HCT116 (cell line): ENCODE data around the gene SH2D7. TPM values are rescaled to one million over a fixed set of nuclear protein-coding genes. Genes with fewer than 3 reads are reported as not detected.

Experiments used
- ATAC-seq: fragments of 200-7000 bp; cut with Tn5 transposase; 2 replicates; pipeline ENCODE4 v1.9.1; 2020; ENCODE audit warnings: mild to moderate bottlenecking, moderate library complexity
- BruUV-seq: library from RNA; stranded (reverse); fragments of 400-500 nt; replicated peaks from 2 replicates; lab custom pipeline; 2021; lab: Mats Ljungman, UMichigan
- CTCF ChIA-PET: fragments of 300-600 bp; sonication (Branson Sonifier 250); formaldehyde crosslinking; loops from one replicate; lab custom pipeline; 2021; ENCODE audit warnings: antibody characterized with exemption; lab: Charles Lee
- POLR2A ChIA-PET: fragments of 300-600, 350-600 bp; sonication (Branson Sonifier 250); formaldehyde crosslinking; loops from one replicate; lab custom pipeline; 2021; ENCODE audit warnings: antibody characterized with exemption; lab: Charles Lee
- RAD21 ChIA-PET, 2 experiments: fragments of 300-600 bp; sonication (Branson Sonifier 250); formaldehyde crosslinking; loops; one replicate each; lab custom pipeline; 2023; ENCODE audit warnings: low total read pairs in 2 of 2; ENCODE audit not compliant: uncharacterized antibody in 2 of 2, unreplicated experiment in 2 of 2, low non-redundant PET in 1 of 2; lab: Charles Lee
- DNase-seq: peaks from one replicate; pipeline ENCODE4 v3.0.0-alpha.2; 2010; ENCODE audit warnings: low read depth, low spot score
- H2AFZ ChIP-seq: fragments of 200-600 bp; shearing (Covaris generic), sonication (generic); 2 replicates; pipeline ENCODE4 v1.6.1; 2017; ENCODE audit warnings: low read depth, mixed run types, mixed read lengths, antibody characterized with exemption, low read length; ENCODE audit not compliant: poor library complexity, severe bottlenecking
- H3K27ac ChIP-seq: 2 replicates; pipeline ENCODE4 v1.5.1; 2012; ENCODE audit warnings: low read depth, low read length
- H3K27me3 ChIP-seq: fragments of 200-600 bp; sonication (generic); 2 replicates; pipeline ENCODE4 v1.6.1; 2016; ENCODE audit warnings: mixed run types, low read length, mixed read lengths; ENCODE audit not compliant: insufficient read depth
- H3K36me3 ChIP-seq, 2 experiments: fragments of 200-500 bp in 1 of 2; fragments of 200-600 bp in 1 of 2; sonication (Bioruptor generic) in 1 of 2; sonication (generic) in 1 of 2; 2 replicates each; pipeline versions ENCODE4 v1.5.1 to v1.6.1; 2014 to 2016; ENCODE audit warnings: low read length in 2 of 2, inconsistent platforms in 1 of 2, mixed read lengths in 1 of 2, mixed run types in 1 of 2; ENCODE audit not compliant: insufficient read depth in 2 of 2, control insufficient read depth in 1 of 2
- H3K4me1 ChIP-seq, 2 experiments: fragments of 200-600 bp in 1 of 2; sonication (generic) in 1 of 2; 2 replicates each; pipeline versions ENCODE4 v1.5.1 to v1.6.1; 2012 to 2017; ENCODE audit warnings: low read length in 2 of 2, inconsistent platforms in 1 of 2, mild to moderate bottlenecking in 1 of 2, mixed read lengths in 1 of 2, mixed run types in 1 of 2, moderate library complexity in 1 of 2; ENCODE audit not compliant: insufficient read depth in 2 of 2, control insufficient read depth in 1 of 2
- H3K4me2 ChIP-seq: fragments of 200-600 bp; sonication (generic); 2 replicates; pipeline ENCODE4 v1.6.1; 2017; ENCODE audit warnings: mixed run types, low read length, mixed read lengths
- H3K4me3 ChIP-seq, 2 experiments: fragments of 200-600 bp in 1 of 2; sonication (generic) in 1 of 2; replicated peaks in 1 of 2; 2 replicates each; pipeline ENCODE4 v1.5.1; 2011 to 2016; ENCODE audit warnings: low read length in 2 of 2, control low read depth in 1 of 2, low read depth in 1 of 2, mild to moderate bottlenecking in 1 of 2, mixed read lengths in 1 of 2, mixed run types in 1 of 2
- H3K79me2 ChIP-seq: fragments of 200-600 bp; sonication (generic); 2 replicates; pipeline ENCODE4 v1.6.1; 2017; ENCODE audit warnings: mild to moderate bottlenecking, mixed run types, low read length, moderate library complexity, mixed read lengths; ENCODE audit not compliant: insufficient read depth
- H3K9ac ChIP-seq: fragments of 200-600 bp; sonication (generic); 2 replicates; pipeline ENCODE4 v1.6.1; 2016; ENCODE audit warnings: low read length, mixed read lengths
- H3K9me2 ChIP-seq: fragments of 200-600 bp; sonication (generic), shearing (Covaris generic); 2 replicates; pipeline ENCODE4 v1.6.1; 2017; ENCODE audit warnings: mixed run types, mild to moderate bottlenecking, moderate library complexity; ENCODE audit not compliant: insufficient read depth
- H3K9me3 ChIP-seq, 2 experiments: fragments of 200-500 bp in 1 of 2; fragments of 200-600 bp in 1 of 2; sonication (Bioruptor generic) in 1 of 2; sonication (generic) in 1 of 2; 2 replicates each; pipeline ENCODE4 v1.6.1; 2014 to 2017; ENCODE audit warnings: low read length in 2 of 2, mixed read lengths in 2 of 2, inconsistent platforms in 1 of 2, low read depth in 1 of 2, mild to moderate bottlenecking in 1 of 2, mixed run types in 1 of 2, moderate library complexity in 1 of 2; ENCODE audit not compliant: control insufficient read depth in 1 of 2, insufficient read depth in 1 of 2
- H4K20me1 ChIP-seq: fragments of 200-600 bp; sonication (generic), shearing (Covaris generic); 2 replicates; pipeline ENCODE4 v1.6.1; 2017; ENCODE audit warnings: mixed run types, mild to moderate bottlenecking, moderate library complexity; ENCODE audit not compliant: insufficient read depth
- ATF3 ChIP-seq: IDR thresholded peaks from 2 replicates; pipeline ENCODE4 v1.6.1; 2012
- CEBPB ChIP-seq: IDR thresholded peaks from 2 replicates; pipeline ENCODE4 v1.6.1; 2012; ENCODE audit warnings: low read depth
- CTCF ChIP-seq, 3 experiments: fragments of 200-600 bp in 1 of 3; sonication (generic) in 1 of 3; IDR thresholded peaks in 2 of 3; conservative IDR thresholded peaks in 1 of 3; 2 replicates each; pipeline ENCODE4 v1.5.1; 2012 to 2017; ENCODE audit warnings: low read depth in 2 of 3, low read length in 2 of 3, antibody characterized with exemption in 1 of 3, borderline replicate concordance in 1 of 3, control low read depth in 1 of 3, mild to moderate bottlenecking in 1 of 3, mixed read lengths in 1 of 3, mixed run types in 1 of 3, moderate library complexity in 1 of 3; ENCODE audit not compliant: insufficient read depth in 1 of 3
- ELF1 ChIP-seq: IDR thresholded peaks from 2 replicates; pipeline ENCODE4 v1.6.1; 2012; ENCODE audit warnings: low read depth, borderline replicate concordance
- EZH2 ChIP-seq: fragments of 200-600 bp; sonication (generic); IDR thresholded peaks from 2 replicates; pipeline ENCODE4 v1.6.1; 2017; ENCODE audit warnings: antibody characterized with exemption, mixed run types
- EZH2phosphoT487 ChIP-seq: fragments of 200-600 bp; IDR thresholded peaks from 2 replicates; pipeline ENCODE4 v1.6.1; 2018; ENCODE audit warnings: antibody characterized with exemption, borderline replicate concordance
- FOSL1 ChIP-seq: IDR thresholded peaks from 2 replicates; pipeline ENCODE4 v1.6.1; 2012; ENCODE audit warnings: low read depth
- JUND ChIP-seq: IDR thresholded peaks from 2 replicates; pipeline ENCODE4 v1.6.1; 2012
- MAX ChIP-seq: IDR thresholded peaks from 2 replicates; pipeline ENCODE4 v1.6.1; 2012
- POLR2A ChIP-seq: IDR thresholded peaks from 2 replicates; pipeline ENCODE4 v1.7.0; 2011; ENCODE audit warnings: borderline replicate concordance; ENCODE audit not compliant: insufficient read depth, insufficient read length; ENCODE audit errors: extremely low read depth
- POLR2AphosphoS5 ChIP-seq: IDR thresholded peaks from 2 replicates; pipeline ENCODE4 v1.6.1; 2011; ENCODE audit warnings: mild to moderate bottlenecking, low read depth, low read length, moderate library complexity
- RAD21 ChIP-seq: IDR thresholded peaks from 2 replicates; pipeline ENCODE4 v1.6.1; 2012; ENCODE audit warnings: low read depth, mild to moderate bottlenecking
- SIN3A ChIP-seq: IDR thresholded peaks from 2 replicates; pipeline ENCODE4 v1.6.1; 2012; ENCODE audit warnings: low read depth
- SRF ChIP-seq: IDR thresholded peaks from 2 replicates; pipeline ENCODE4 v1.6.1; 2012; ENCODE audit warnings: low read depth
- TCF7L2 ChIP-seq: IDR thresholded peaks from 2 replicates; pipeline ENCODE4 v1.7.0; 2011; ENCODE audit warnings: borderline replicate concordance, inconsistent platforms; ENCODE audit not compliant: insufficient read depth, insufficient read length; ENCODE audit errors: extremely low read depth
- ZFX ChIP-seq: fragments of 450-650 bp; IDR thresholded peaks from 2 replicates; pipeline ENCODE4 v1.6.1; 2017
- ZNF274 ChIP-seq: fragments of 200-500 bp; sonication (Bioruptor generic); IDR thresholded peaks from 2 replicates; pipeline ENCODE4 v1.6.1; 2014; ENCODE audit warnings: mild to moderate bottlenecking, low read depth, low read length, inconsistent platforms
- intact Hi-C: fragments of 100-400 bp; cut with micrococcal nuclease; formaldehyde crosslinking; loops from 2 replicates; pipeline ENCODE4 v1.10.0; 2022
- total RNA-seq: library from RNA; stranded (reverse); gene quantifications from one replicate; pipeline ENCODE4 v1.2.1, GENCODE V29; 2021; ENCODE audit not compliant: unreplicated experiment

The SH2D7 gene
- total RNA-seq, 1 experiment from 2014 or later: not detected

DNA sequence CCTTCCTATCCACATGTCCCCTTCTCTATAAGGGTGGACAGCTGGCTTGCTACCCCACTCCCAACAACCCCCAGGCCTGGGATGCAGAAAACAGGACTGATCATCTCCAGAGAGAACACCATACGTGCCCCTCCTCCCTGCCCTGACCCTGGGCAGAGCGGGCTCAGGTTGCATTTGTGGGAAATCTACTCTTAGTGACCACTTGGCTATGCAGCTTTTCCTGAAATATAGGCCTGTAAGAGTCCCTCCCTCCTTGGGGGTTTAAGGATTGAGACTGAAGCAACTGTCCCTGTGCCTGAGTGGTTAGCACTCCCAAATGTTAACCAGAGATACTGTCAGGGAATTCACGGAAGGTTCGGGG lies 11.7 kb downstream of the SH2D7 start:
- Histone ChIP-seq H3K4me2 (no peak overlapping the region), H3K9ac (no peak overlapping the region), H3K9me2 (no peaks in the 10 kb centered on the region), H4K20me1 (no peaks in the 10 kb centered on the region), H3K36me3 (no peaks in the 10 kb centered on the region), H3K79me2 (no peaks in the 10 kb centered on the region), H3K27me3 (no peaks in the 10 kb centered on the region), H3K27ac (no peak overlapping the region), H3K4me3 (no peak overlapping the region), H3K9me3 (no peaks in the 10 kb centered on the region), H3K4me1 (0 out of 4 replicates have a peak, but pooled peaks cover 0 to 6% of the 10 kb centered on the region in 2 experiments), H2AFZ (no peak overlapping the region)
- RAD21 ChIA-PET: no interaction called here
- TF ChIP-seq SIN3A (no peak), TCF7L2 (no peak), SRF (no peak), ZFX (no peak), CEBPB (no peak), POLR2A (no peak), ATF3 (no peak), FOSL1 (no peak), JUND (no peak), RAD21 (no peak), EZH2 (no peak), EZH2phosphoT487 (no peak), CTCF (IDR thresholded peaks at IDR 0.05 in 2 of 3, conservative IDR thresholded peaks at IDR 0.05 in 1 of 3; ENCODE audit: borderline replicate concordance in 1 of 3, insufficient read depth in 1 of 3, low read depth in 2 of 3, low read length in 2 of 3) (no peak), MAX (no peak), ELF1 (no peak), ZNF274 (no peak), POLR2AphosphoS5 (no peak)
- no TSS peak for BruUV-seq
- CTCF ChIA-PET: no interaction called here
- DNase-seq: no peak
- ATAC-seq: no peak
- intact Hi-C loops: no loop called here
- POLR2A ChIA-PET: no interaction called here
